H9 (cell line): ENCODE results near the gene NHS. TPM values are rescaled to one million over a fixed set of nuclear protein-coding genes. Genes with fewer than 3 reads are reported as not detected.

Experiments
- DNase-seq: peaks from one replicate; pipeline ENCODE4 v3.0.0-alpha.2; 2017
- H2AFZ ChIP-seq: one replicate; pipeline ENCODE4 v1.6.1; 2013; ENCODE audit warnings: mild to moderate bottlenecking, low read length, control low read depth, moderate library complexity
- H2AK5ac ChIP-seq: 2 replicates; pipeline ENCODE4 v1.6.1; 2013; ENCODE audit warnings: low read length, control low read depth, mixed read lengths; ENCODE audit not compliant: insufficient read length
- H2BK120ac ChIP-seq: one replicate; pipeline ENCODE4 v1.6.1; 2013; ENCODE audit warnings: low read depth, mild to moderate bottlenecking, low read length, control low read depth, inconsistent platforms; ENCODE audit not compliant: poor library complexity, severe bottlenecking
- H2BK12ac ChIP-seq: 2 replicates; pipeline ENCODE4 v1.6.1; 2013; ENCODE audit warnings: low read length, control low read depth, mixed read lengths, low read depth; ENCODE audit not compliant: insufficient read length
- H2BK15ac ChIP-seq: 2 replicates; pipeline ENCODE4 v1.6.1; 2013; ENCODE audit warnings: low read depth, low read length, control low read depth
- H2BK20ac ChIP-seq: one replicate; pipeline ENCODE4 v1.6.1; 2013; ENCODE audit warnings: low read depth, mild to moderate bottlenecking, low read length, control low read depth, inconsistent platforms; ENCODE audit not compliant: poor library complexity, severe bottlenecking
- H2BK5ac ChIP-seq: 2 replicates; pipeline ENCODE4 v1.6.1; 2013; ENCODE audit warnings: low read length, control low read depth, mixed read lengths; ENCODE audit not compliant: insufficient read length
- H3K14ac ChIP-seq: 2 replicates; pipeline ENCODE4 v1.6.1; 2013; ENCODE audit warnings: low read length, control low read depth; ENCODE audit not compliant: insufficient read depth
- H3K18ac ChIP-seq: 2 replicates; pipeline ENCODE4 v1.6.1; 2013; ENCODE audit warnings: low read depth, mild to moderate bottlenecking, mixed read lengths, low read length, control low read depth; ENCODE audit not compliant: insufficient read length
- H3K23ac ChIP-seq: 2 replicates; pipeline ENCODE4 v1.6.1; 2013; ENCODE audit warnings: low read length, control low read depth, mixed read lengths, low read depth; ENCODE audit not compliant: insufficient read length
- H3K23me2 ChIP-seq: 2 replicates; pipeline ENCODE4 v1.6.1; 2013; ENCODE audit warnings: low read depth, mild to moderate bottlenecking, mixed read lengths, low read length, control low read depth; ENCODE audit not compliant: insufficient read length, poor library complexity, severe bottlenecking
- H3K27ac ChIP-seq: 2 replicates; pipeline ENCODE4 v1.5.1; 2013; ENCODE audit warnings: low read length, control low read depth, mixed read lengths, low read depth; ENCODE audit not compliant: insufficient read length
- H3K27me3 ChIP-seq: 2 replicates; pipeline ENCODE4 v1.6.1; 2013; ENCODE audit warnings: low read length, control low read depth, inconsistent platforms; ENCODE audit not compliant: insufficient read depth
- H3K4ac ChIP-seq: 2 replicates; pipeline ENCODE4 v1.6.1; 2013; ENCODE audit warnings: low read depth, mild to moderate bottlenecking, control low read depth, inconsistent platforms, low read length, moderate library complexity
- H3K4me1 ChIP-seq: 2 replicates; pipeline ENCODE4 v1.6.1; 2013; ENCODE audit warnings: low read length, control low read depth, inconsistent platforms; ENCODE audit not compliant: insufficient read depth
- H3K4me2 ChIP-seq: 2 replicates; pipeline ENCODE4 v1.6.1; 2013; ENCODE audit warnings: low read length, control low read depth, mixed read lengths; ENCODE audit not compliant: insufficient read length, insufficient read depth
- H3K56ac ChIP-seq: 2 replicates; pipeline ENCODE4 v1.6.1; 2013; ENCODE audit warnings: low read depth, mild to moderate bottlenecking, mixed read lengths, low read length, control low read depth; ENCODE audit not compliant: insufficient read length
- H3K79me1 ChIP-seq: 2 replicates; pipeline ENCODE4 v1.6.1; 2013; ENCODE audit warnings: low read depth, mild to moderate bottlenecking, moderate library complexity, low read length, control low read depth, inconsistent platforms; ENCODE audit not compliant: insufficient read depth, poor library complexity, severe bottlenecking
- H3K79me2 ChIP-seq: 2 replicates; pipeline ENCODE4 v1.6.1; 2013; ENCODE audit warnings: low read length, control low read depth, inconsistent platforms; ENCODE audit not compliant: insufficient read depth
- H3K9ac ChIP-seq: 2 replicates; pipeline ENCODE4 v1.6.1; 2013; ENCODE audit warnings: low read length, control low read depth, mixed read lengths; ENCODE audit not compliant: insufficient read length; ENCODE audit errors: extremely low read depth
- H3K9me3 ChIP-seq: one replicate; pipeline ENCODE4 v1.6.1; 2013; ENCODE audit warnings: low read depth, low read length, inconsistent platforms; ENCODE audit not compliant: control insufficient read depth
- H3T11ph ChIP-seq: one replicate; pipeline ENCODE4 v1.6.1; 2013; ENCODE audit warnings: mild to moderate bottlenecking, low read length, control low read depth, inconsistent platforms
- H4K20me1 ChIP-seq: one replicate; pipeline ENCODE4 v1.6.1; 2013; ENCODE audit not compliant: control insufficient read depth, insufficient read length, insufficient read depth
- H4K5ac ChIP-seq: 2 replicates; pipeline ENCODE4 v1.6.1; 2013; ENCODE audit warnings: low read depth, mild to moderate bottlenecking, mixed read lengths, low read length, control low read depth; ENCODE audit not compliant: insufficient read length
- H4K8ac ChIP-seq: replicated peaks from 2 replicates; pipeline ENCODE4 v1.6.1; 2013; ENCODE audit warnings: low read length, control low read depth, mixed read lengths, low read depth; ENCODE audit not compliant: insufficient read length
- H4K91ac ChIP-seq: 2 replicates; pipeline ENCODE4 v1.6.1; 2013; ENCODE audit warnings: low read depth, mild to moderate bottlenecking, moderate library complexity, mixed read lengths, low read length, control low read depth; ENCODE audit not compliant: insufficient read length
- H3K27ac Mint-ChIP-seq, 3 experiments: 2 replicates in 2 of 3; 3 replicates in 1 of 3; pipeline ENCODE4 v1.8.0; 2020 to 2021; ENCODE audit warnings: mixed read lengths in 3 of 3, mild to moderate bottlenecking in 1 of 3, moderate library complexity in 1 of 3
- H3K27me3 Mint-ChIP-seq: 2 replicates; pipeline ENCODE4 v1.8.0; 2021; ENCODE audit warnings: low read depth, mild to moderate bottlenecking, moderate library complexity, mixed read lengths
- H3K36me3 Mint-ChIP-seq, 3 experiments: 2 replicates in 2 of 3; 3 replicates in 1 of 3; pipeline ENCODE4 v1.8.0; 2020 to 2021; ENCODE audit warnings: low read depth in 3 of 3, mixed read lengths in 3 of 3; ENCODE audit not compliant: insufficient read depth in 1 of 3
- H3K4me1 Mint-ChIP-seq, 2 experiments: 2 replicates each; pipeline ENCODE4 v1.8.0; 2020; ENCODE audit warnings: mixed read lengths in 2 of 2
- H3K4me3 Mint-ChIP-seq, 2 experiments: 2 replicates in 1 of 2; 3 replicates in 1 of 2; pipeline ENCODE4 v1.8.0; 2020 to 2021; ENCODE audit warnings: mild to moderate bottlenecking in 2 of 2, mixed read lengths in 2 of 2, moderate library complexity in 1 of 2
- H3K9me3 Mint-ChIP-seq, 2 experiments: 2 replicates in 1 of 2; 3 replicates in 1 of 2; pipeline ENCODE4 v1.8.0; 2020; ENCODE audit warnings: mild to moderate bottlenecking in 2 of 2, mixed read lengths in 2 of 2, moderate library complexity in 1 of 2
- CTCF ChIP-seq: fragments of 200-600 bp; sonication (generic); conservative IDR thresholded peaks from 3 replicates; pipeline ENCODE4 v1.8.0; 2021; ENCODE audit warnings: antibody characterized with exemption, mild to moderate bottlenecking
- WGBS: extraction: QIAGEN DNeasy Blood & Tissue Kit; methylation state at CpG from one replicate; pipeline ENCODE4 v1.1.7; 2013; ENCODE audit warnings: missing lambda C conversion rate, low lambda C conversion rate, mixed read lengths; ENCODE audit not compliant: insufficient read length; ENCODE audit errors: extremely low coverage; 5-methylcytosine and 5-hydroxymethylcytosine counted together
- total RNA-seq: library from RNA; stranded (reverse); gene quantifications from 2 replicates; pipeline ENCODE4 v1.2.1, GENCODE V29; 2021

The NHS gene
- total RNA-seq, 1 experiment from 2014 or later: 8.7 TPM

GRCh38 chrX:17700976-17701375 lies 326.0 kb downstream of the NHS start:
- no peaks in the 10 kb centered on the region for H3K79me2 ChIP-seq
- no peaks in the 10 kb centered on the region for H3K79me1 ChIP-seq
- no peak overlapping the region for H4K91ac ChIP-seq
- H2BK12ac ChIP-seq: no peak overlapping the region
- no peak overlapping the region for H2AFZ ChIP-seq
- no peak overlapping the region for H2BK120ac ChIP-seq
- no peak overlapping the region for H3K9ac ChIP-seq
- no peak overlapping the region for H2BK15ac ChIP-seq
- H3K4me2 ChIP-seq: no peak overlapping the region
- H3K27ac Mint-ChIP-seq: no peak overlapping the region
- no peak overlapping the region for H3K4ac ChIP-seq
- no peaks in the 10 kb centered on the region for H3K4me1 ChIP-seq
- no peak overlapping the region for H4K8ac ChIP-seq
- no peak overlapping the region for H3K4me3 Mint-ChIP-seq
- H3T11ph ChIP-seq: no peak overlapping the region
- DNase-seq: no peak
- no peaks in the 10 kb centered on the region for H3K27me3 Mint-ChIP-seq
- H3K56ac ChIP-seq: no peak overlapping the region
- no peak for TF ChIP-seq CTCF
- no peaks in the 10 kb centered on the region for H3K9me3 ChIP-seq
- no peaks in the 10 kb centered on the region; a peak in 2 of 7 replicates for H3K36me3 Mint-ChIP-seq
- H2BK20ac ChIP-seq: no peak overlapping the region
- WGBS: no CpG with 5 or more reads among the region's 1 CpG
- H3K23me2 ChIP-seq: no peaks in the 10 kb centered on the region
- no peaks in the 10 kb centered on the region for H4K20me1 ChIP-seq
- H3K14ac ChIP-seq: no peak overlapping the region
- no peaks in the 10 kb centered on the region for H3K27me3 ChIP-seq
- H2BK5ac ChIP-seq: no peak overlapping the region
- H3K9me3 Mint-ChIP-seq: no peaks in the 10 kb centered on the region
- no peak overlapping the region for H3K23ac ChIP-seq
- no peaks in the 10 kb centered on the region for H3K4me1 Mint-ChIP-seq
- H3K27ac ChIP-seq: no peak overlapping the region
- no peak overlapping the region for H4K5ac ChIP-seq
- H3K18ac ChIP-seq: no peak overlapping the region
- no peak overlapping the region for H2AK5ac ChIP-seq
